NCI-H1930 (cell line): Measurements from ENCODE around the gene RNF31.

Experiments used
- DNase-seq, 2 experiments: peaks; one replicate each; lab custom pipeline; 2025; lab: John Stamatoyannopoulos, UW

The RNF31 gene

DNA sequence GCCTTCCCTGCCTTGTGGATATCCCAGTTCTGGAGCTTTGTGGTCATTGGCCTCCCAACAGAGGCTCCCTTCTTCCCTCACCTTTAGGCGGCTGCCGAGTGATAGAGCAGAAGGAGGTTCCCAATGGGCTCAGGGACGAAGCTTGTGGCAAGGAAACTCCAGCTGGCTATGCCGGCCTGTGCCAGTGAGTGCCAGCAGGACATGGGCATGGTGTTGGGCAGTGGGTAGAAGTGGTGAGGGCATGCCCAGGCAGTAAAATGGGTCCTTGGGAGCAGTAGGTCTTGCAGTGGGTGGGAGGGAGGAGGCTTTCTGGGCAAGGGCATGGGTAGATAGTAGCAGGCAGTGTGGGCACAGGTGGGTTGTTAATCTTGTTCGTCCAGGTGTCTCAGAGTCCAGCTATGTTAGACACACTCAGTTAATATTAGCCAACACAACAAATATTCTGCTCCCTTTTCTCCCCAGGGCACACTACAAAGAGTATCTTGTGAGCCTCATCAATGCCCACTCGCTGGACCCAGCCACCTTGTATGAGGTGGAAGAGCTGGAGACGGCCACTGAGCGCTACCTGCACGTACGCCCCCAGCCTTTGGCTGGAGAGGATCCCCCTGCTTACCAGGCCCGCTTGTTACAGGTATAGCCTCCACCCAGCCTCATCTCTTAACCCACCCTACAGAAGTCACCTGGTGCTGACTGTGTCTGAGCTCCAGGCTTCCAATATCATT lies 12.6 kb downstream of the RNF31 start:
- no peak for DNase-seq

DNA sequence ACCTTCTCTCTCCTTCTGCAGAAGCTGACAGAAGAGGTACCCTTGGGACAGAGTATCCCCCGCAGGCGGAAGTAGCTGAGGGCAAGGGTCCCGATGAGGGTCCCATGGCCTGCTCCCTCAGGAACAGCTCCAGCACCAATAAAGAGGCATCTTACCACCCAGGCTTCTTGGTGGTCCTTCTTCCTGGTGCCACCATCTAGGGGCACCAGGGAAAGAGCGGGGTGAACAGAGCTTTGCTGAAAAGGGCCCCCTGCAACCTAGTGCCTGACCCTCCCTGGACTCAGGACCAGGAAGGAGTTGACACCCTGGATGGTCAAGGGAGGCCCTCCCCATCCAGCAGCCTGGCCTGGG lies 13.2 kb downstream of the RNF31 start:
- no peak for DNase-seq

DNA sequence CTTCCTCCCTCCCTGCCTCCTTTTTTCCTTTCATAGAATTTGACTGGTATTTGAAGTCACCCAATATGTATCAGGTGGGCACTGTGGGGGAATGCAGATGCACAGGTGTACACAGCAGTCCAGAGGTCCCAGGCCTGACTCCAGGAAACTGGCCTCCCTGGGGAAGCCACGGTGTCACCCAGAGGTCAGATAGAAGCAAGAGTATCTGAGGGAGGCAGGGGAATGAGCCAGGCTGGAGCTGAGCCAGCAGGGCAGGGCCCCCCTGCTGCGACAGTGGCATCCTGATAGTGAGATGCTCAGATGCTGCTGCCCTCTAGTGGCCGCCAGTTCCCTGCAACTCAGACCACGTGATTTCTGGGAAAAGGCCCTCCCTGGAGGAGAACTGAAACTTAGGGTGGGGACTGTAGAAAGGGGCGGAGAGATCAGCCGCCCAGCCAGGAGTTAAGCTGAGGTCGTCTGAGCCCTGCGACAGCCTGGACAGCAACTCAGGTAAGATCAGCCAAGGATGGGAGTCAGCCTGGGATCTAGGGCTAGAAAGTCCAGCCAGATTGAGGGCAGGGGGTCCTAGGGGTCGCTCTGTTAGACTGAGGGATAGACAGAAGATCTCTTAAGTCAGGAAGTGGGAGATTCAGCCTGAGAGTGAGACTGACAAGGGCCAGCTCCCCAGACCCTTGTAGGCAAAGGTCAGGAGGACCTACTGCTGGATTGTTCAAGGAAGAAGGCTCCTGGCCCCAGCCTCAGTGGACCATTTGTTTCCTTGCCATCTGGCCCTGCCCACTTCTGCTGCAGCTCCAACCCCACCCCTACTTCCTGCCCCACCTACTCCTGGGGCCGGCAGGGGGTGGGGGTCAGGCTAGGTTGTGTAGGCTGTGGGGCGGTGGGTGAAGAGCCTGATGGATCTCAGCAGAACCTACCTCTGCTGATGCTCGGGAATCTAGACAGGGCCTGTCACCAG lies 13.8 kb downstream of the RNF31 start, which contains the start of gene IRF9:
IRF9 (plus strand) TSS at position 416 of the 955 bp plus-strand sequence. CDS start 880 bp downstream, outside the sequence.
- peak; percentile 58 to 74 for DNase-seq

DNA sequence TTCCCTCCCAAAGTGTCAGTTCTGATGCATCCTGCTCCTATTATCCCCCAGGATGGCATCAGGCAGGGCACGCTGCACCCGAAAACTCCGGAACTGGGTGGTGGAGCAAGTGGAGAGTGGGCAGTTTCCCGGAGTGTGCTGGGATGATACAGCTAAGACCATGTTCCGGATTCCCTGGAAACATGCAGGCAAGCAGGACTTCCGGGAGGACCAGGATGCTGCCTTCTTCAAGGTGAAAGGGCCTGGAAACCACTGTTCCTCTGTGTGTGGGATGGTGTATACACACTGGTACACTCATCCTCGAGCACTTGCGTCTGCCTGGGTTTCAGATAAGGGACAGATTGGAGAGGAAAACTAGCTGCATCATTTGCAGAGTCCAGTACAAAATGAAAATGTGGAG lies 14.8 kb downstream of the RNF31 start:
- DNase-seq = no peak

DNA sequence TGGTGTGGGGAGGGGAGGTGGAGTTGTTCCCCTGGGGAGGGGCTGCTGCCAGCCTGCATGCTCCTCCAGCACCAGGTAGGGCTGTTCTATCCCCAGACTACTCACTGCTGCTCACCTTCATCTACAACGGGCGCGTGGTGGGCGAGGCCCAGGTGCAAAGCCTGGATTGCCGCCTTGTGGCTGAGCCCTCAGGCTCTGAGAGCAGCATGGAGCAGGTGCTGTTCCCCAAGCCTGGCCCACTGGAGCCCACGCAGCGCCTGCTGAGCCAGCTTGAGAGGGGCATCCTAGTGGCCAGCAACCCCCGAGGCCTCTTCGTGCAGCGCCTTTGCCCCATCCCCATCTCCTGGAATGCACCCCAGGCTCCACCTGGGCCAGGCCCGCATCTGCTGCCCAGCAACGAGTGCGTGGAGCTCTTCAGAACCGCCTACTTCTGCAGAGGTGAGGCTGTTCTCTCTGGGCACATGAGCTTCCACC lies 17.3 kb downstream of the RNF31 start:
- DNase-seq = no peak

DNA sequence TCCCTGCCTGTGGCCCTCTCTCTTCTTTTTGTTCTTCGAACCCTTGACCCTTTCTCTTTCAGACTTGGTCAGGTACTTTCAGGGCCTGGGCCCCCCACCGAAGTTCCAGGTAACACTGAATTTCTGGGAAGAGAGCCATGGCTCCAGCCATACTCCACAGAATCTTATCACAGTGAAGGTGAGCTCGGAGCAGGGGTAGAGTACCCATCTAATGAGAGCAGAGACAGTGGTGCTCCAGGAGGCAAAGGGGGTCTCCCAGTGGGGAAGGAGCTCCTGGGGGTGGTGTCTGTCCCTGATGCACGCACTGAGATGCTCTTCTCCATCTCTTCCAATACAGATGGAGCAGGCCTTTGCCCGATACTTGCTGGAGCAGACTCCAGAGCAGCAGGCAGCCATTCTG lies 18.5 kb downstream of the RNF31 start:
- DNase-seq = no peak

DNA sequence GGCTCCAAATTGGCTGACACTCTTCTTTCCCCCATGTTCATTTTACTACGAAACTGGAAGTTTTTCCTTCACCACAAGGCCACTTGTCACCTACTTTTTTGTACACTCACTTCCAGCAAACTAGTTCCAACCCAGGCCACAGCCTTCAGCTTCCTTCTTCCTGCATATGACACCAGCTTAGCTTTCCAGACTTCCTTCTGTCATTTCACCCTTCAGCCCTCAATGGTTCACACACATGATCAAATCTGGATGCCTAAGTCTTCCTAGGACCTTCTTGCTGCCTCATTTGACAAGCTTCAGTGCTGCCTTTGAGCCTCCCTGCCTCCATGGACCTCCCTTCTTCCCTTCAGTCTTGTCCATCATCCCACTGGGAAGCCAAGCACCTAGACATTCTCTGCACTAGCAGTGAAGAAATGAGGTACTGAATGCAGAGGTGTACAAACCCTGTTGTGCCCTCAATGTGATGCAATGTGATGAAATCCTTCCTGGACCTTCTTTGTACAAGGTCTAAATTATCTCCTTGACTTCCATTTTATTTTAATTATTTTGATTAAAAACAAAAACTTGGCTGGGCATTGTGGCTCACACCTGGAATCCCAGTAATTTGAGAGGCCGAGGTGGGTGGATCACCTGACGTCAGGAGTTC lies 20.3 kb downstream of the RNF31 start:
- peak in 1 of 2 experiments; percentile 28 for DNase-seq

DNA sequence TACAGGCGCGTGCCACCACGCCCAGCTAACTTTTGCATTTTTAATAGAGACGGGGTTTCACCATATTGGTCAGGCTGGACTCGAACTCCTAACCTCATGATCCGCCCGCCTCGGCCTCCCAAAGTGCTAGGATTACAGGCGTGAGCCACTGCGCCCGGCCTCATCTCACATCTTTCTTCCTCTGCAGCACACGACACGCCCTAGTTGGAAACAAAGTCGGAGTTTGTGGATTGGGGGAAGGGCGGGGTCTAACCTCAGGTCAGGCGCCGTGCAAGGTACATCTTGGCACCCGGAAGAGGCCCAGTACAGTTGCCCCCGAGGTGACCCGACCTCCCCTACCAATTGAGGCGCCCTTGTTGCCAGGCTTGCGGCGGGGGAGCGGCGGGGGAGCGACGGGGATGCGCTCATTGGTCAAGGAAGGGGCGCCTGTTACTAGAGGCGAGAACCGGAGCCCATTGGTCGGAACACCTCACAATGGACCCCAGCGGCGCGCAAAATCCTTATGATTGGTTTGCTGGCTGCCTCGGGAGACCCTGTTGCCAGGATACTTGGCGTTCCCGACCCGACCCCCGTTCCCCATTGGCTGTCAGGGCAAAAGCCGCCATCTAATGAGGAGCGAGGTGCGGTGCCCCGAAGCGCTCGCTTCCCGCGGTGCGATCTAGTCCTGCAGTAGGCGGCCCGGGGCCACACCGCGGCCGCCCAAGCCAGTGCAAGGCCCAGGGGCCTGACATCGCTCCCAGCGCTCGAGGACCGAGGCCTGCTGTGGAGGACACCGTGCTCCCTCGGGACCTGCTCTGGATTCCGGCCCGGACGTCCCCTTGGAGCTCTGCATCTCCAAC lies 24.3 kb downstream of the RNF31 start, which contains the start of gene REC8:
REC8 (plus strand) TSS at position 659 of the 839 bp plus-strand sequence. CDS start 473 bp downstream, outside the sequence.
- peak; percentile 63 to 82 for DNase-seq

DNA sequence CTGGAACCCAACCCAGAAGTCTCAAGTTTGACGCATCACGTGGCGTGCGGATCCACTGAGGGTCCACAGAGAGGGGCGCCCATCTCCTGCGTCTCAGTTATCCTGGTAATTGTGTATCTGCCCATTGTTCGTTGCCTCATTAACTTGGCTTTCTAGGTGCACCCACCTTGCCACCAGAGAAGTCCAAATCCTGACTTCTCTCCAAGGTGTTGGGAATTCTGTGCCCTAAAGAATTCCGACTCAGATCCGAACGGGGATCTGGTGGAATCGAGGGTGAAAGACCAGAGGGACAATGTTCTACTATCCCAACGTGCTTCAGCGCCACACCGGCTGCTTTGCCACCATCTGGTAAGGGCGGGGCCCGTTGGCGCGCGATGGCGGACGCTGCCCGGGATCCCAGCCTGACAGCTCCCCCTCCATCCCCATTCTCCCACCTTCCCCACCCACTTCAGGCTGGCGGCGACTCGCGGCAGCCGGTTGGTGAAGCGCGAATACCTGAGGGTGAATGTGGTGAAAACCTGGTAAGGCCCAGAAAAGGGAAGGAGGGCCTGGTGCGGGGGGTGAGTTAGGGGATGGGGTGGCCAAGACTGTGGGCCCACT lies 25.1 kb downstream of the RNF31 start:
- DNase-seq = no peak

DNA sequence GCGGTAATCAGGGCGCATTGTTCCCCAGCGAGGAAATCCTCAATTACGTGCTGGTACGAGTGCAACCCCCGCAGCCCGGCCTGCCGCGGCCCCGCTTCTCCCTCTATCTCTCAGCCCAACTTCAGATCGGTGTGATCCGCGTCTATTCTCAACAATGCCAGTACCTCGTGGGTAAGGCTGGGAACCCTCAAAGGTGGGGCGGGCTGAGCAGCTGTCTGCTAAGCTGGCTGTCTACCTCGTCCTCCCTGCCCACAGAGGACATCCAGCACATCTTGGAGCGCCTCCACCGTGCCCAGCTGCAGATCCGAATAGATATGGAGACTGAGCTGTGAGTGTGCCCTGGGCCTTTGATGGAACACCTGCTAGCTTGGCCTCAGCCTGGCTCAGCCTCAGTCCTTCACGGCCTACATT lies 25.6 kb downstream of the RNF31 start:
- DNase-seq = no peak

DNA sequence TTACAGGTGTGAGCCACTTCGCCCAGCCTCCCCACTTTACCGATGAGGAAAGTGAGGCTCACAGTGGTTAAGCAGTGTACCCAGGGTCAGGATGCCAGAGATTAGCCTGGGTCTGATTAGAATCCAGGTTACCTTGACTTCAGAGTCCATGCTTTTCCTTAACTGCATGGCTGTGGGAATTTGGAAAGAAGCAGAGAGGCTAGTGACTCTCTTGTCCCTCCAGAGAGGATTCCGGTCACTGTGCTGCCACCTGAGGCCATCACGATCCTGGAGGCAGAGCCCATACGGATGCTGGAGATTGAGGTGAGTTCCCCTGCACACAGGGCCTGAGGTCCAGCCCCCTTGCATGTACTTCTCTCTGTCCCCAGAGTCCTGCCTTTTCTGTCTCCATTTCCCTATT lies 29.3 kb downstream of the RNF31 start:
- DNase-seq = no peak

DNA sequence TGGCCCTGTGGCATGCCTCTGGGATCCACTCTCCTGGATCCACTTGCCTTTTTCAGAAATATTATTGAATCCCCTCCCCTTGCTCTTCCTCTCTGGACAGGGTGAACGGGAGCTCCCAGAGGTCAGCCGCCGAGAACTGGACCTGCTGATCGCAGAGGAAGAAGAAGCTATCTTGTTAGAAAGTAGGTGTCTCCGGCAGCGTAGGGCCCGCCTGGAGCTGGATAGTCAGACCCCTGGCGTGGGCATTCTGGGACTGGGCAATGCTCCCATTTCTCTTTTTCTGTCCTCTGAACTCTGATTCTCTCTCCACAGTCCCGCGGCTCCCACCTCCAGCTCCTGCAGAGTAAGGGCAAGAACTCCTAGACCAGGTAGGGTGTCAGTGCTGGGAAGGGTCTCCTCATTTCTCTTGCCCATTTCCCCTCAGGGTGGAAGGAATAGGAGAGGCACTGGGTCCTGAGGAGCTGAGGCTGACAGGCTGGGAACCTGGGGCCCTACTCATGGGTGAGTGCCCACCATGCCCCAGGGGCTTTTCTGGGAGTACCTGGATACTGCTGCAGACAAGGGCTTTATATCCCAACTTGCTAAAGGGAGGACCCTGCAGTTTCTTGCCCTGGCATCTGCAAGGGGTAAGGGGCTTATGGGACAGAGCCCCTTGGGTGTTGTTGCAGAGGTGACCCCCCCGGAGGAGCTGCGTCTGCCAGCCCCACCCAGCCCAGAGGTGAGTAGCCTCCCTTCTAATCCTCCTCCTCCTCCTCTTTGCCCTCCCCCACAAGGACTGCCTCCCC lies 29.9 kb downstream of the RNF31 start:
- DNase-seq = no peak

DNA sequence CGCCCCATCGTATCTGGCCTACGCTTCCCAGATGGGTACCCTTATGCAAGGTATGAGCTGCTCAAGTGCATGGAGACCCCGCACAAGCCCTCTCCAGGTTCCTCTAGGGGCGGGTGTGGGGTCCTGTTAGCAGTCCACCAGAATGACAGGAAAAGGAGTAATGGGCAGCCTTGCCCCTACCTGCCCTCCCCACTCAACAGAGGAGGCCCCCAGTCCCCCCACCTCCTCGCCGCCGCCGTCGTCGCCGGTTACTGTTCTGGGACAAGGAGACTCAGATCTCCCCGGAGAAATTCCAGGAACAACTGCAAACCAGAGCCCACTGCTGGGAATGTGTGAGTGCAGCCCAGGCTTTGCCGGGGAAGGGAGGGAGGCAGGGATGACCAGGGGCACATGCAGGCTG lies 30.6 kb downstream of the RNF31 start:
- no peak for DNase-seq

DNA sequence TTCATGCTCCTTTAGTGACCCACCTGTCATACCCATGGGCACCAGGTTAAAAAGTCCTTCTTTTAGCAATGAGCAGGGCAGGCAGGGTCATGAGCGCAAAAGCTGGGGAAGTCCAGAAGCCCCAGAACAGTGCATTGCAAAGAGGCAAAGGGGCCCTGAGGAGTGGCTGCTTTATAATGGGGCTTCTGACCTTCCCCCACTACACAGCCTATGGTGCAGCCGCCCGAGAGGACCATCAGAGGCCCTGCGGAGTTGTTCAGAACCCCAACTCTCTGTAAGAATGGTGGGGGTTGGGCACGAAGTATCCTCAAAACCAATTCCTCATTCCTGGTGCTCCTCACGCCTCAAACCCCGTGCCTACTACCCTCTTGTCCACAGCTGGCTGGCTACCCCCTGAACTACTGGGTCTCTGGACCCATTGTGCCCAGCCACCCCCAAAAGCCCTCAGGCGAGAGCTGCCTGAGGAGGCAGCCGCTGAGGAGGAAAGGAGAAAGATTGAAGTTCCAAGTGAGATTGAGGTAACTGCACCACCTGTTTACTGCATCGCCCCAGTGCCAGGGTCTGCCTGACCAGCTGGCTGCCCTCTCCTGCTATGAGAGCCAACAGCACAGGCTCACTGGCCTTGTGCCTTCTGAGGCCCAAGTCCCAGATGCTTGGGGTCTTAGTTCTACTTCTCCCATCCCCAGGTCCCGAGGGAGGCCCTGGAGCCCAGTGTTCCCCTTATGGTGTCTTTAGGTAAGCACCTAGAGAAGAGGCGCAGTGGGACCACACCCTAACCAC lies 31.3 kb downstream of the RNF31 start:
- no peak for DNase-seq

DNA sequence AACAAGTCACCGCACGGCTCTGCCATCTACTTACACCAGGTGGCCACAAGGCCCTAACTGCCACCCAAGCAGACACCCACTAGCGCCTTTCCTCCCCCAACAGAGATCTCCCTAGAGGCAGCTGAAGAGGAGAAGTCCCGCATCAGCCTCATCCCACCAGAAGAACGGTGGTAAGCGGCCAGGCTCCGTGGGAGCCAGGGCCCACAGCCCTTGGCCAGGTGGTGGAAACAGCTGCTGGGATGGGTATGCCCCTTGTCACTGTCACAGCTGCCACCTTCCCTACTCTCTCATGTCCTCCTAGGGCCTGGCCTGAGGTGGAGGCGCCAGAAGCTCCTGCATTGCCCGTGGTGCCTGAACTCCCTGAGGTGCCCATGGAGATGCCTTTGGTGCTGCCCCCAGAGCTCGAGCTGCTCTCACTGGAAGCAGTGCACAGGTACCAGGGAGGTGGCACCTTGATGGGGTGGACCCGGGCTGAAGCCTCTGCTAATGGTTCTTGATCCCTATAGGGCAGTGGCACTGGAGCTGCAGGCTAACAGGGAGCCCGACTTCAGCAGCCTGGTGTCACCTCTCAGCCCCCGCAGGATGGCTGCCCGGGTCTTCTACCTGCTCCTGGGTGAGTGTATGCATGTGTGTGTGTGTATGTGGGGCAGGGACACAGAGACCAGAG lies 32.1 kb downstream of the RNF31 start:
- no peak for DNase-seq

DNA sequence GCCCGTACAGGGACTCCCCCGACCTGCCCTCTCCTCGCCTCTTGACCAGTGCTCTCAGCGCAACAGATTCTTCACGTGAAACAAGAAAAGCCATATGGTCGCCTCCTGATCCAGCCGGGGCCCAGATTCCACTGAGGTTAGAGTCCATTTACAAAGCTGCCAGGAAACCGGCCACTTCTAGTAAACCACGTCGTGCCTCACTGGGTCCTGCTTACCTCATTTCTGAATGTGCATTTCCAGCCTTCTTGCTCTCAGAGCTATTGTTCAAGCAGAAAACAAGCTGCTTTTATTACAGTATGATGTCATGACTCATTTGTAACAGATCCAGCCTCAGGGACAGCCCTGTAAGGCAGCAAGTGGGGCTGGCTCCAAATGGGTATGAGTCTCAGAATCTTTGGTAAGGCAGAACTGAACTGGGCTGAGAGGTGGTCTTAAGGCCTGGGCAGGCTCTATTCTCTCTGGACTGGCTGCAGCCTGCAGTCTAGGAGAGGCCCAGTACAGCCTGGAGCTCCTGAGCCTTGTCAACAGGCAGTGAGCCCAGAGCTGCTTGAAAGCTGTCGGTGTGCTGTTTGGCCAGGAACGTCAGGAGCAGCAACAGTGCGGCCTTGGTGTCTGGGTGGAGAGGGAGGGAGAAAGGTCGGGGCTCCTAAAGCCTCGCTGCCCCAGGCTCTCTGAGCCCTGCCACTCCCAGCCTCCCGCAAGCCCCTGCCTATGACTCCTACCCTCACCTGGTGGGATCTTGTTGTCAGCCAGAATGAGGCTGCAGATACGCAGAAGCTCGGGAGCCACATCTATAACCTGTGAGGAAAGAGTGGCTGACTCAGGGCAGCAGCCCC lies 32.9 kb downstream of the RNF31 start:
- DNase-seq = no peak

DNA sequence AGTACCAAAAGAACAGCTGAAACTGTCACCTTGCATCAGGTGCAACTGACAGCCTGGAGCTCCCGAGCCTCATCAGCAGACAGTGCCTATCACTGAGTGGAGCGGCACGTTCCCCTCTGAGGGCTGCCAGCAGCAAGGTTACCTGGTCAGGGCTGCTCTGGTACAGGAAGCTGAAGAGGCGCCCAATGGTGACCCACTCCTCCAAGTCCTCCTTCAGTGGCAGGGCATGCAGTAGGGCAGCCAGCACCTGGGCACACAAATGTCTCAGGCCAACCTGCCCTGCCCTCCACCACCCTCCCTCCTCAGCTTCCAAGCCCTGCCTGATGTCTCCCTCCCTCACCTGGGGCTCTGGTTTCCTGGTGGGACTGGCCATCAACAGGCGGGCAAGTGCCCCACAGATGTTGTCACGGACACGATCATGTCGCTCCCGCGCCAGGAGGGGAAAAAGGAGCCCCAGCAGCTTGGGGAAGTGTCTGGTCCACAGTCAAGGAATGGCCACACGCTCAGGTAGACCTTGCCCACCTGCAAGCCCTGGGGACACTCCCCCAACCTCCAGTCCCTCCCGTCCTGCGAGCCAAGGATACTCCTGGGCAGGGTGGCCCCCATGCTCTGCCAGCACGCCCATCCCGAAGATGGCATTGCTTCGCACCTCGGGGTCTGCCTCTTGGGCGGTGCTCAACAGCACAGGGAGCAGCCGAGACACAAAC lies 34.2 kb downstream of the RNF31 start:
- no peak for DNase-seq
